Measurements from ENCODE around the gene FBXO42. TPM values are rescaled to one million over a fixed set of nuclear protein-coding genes. Genes with fewer than 3 reads are reported as not detected.

Gene FBXO42
- total RNA-seq, 1 donor from 2014 or later, result 18.8 TPM

DNA sequence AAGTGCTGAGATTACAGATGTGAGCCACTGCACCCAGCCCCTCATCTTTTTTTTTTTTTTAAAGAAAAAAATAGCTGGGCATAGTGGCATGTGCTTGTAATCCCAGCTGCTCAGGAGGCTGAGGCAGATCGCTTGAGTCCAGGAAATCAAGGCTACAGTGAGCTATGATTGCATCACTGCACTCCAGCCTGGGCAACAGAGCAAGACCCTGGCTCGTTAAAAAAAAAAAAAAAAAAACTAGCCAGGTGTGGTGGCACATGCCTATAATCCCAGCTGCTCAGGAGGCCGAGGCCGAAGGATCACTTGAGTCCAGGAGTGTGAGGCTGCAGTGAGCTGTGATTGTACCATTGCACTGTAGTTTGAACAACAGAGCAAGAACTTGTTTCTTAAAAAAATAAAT is 28.6 kb upstream of the FBXO42 start:
- H3F3A ChIP-seq (ENCODE audit: low read depth), result no peaks in the 10 kb centered on the region
- H3K27ac ChIP-seq, result no peak overlapping the region
- no peaks in the 10 kb centered on the region for H3K9me3 ChIP-seq (ENCODE audit: low read depth)
- H3K9me3 Mint-ChIP-seq, result peaks cover 2% of the 10 kb centered on the region
- no peaks in the 10 kb centered on the region for H3K27me3 Mint-ChIP-seq (ENCODE audit: insufficient read depth, low read depth)
- H3K4me3 ChIP-seq, result no peak overlapping the region
- no peaks in the 10 kb centered on the region for H3K27me3 ChIP-seq
- no peak overlapping the region for H2AFZ ChIP-seq (replicated peaks)
- no peak overlapping the region for H3K9ac ChIP-seq
- no peak for TF ChIP-seq EZH2phosphoT487 (IDR thresholded peaks at IDR 0.05)
- no peak for TF ChIP-seq EZH2 (IDR thresholded peaks at IDR 0.05)
- TF ChIP-seq, protein P1, sequence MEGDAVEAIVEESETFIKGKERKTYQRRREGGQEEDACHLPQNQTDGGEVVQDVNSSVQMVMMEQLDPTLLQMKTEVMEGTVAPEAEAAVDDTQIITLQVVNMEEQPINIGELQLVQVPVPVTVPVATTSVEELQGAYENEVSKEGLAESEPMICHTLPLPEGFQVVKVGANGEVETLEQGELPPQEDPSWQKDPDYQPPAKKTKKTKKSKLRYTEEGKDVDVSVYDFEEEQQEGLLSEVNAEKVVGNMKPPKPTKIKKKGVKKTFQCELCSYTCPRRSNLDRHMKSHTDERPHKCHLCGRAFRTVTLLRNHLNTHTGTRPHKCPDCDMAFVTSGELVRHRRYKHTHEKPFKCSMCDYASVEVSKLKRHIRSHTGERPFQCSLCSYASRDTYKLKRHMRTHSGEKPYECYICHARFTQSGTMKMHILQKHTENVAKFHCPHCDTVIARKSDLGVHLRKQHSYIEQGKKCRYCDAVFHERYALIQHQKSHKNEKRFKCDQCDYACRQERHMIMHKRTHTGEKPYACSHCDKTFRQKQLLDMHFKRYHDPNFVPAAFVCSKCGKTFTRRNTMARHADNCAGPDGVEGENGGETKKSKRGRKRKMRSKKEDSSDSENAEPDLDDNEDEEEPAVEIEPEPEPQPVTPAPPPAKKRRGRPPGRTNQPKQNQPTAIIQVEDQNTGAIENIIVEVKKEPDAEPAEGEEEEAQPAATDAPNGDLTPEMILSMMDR (IDR thresholded peaks at IDR 0.05), result no peak
- H4K20me1 ChIP-seq (ENCODE audit: low read depth), result peaks cover 97% of the 10 kb centered on the region
- peaks cover 7% of the 10 kb centered on the region for H3K4me1 Mint-ChIP-seq
- no peaks in the 10 kb centered on the region for H3K4me1 ChIP-seq
- H3K4me2 ChIP-seq, result no peak overlapping the region
- no peak overlapping the region for H3K27ac Mint-ChIP-seq
- H3K36me3 Mint-ChIP-seq, result peaks cover 13% of the 10 kb centered on the region
- DNase-seq (ENCODE audit: low spot score), result no peak
- H3K36me3 ChIP-seq, result no peaks in the 10 kb centered on the region
- H3K4me3 Mint-ChIP-seq, result no peak overlapping the region
- peaks cover 100% of the 10 kb centered on the region for H3K79me2 ChIP-seq (ENCODE audit: low read depth)

DNA sequence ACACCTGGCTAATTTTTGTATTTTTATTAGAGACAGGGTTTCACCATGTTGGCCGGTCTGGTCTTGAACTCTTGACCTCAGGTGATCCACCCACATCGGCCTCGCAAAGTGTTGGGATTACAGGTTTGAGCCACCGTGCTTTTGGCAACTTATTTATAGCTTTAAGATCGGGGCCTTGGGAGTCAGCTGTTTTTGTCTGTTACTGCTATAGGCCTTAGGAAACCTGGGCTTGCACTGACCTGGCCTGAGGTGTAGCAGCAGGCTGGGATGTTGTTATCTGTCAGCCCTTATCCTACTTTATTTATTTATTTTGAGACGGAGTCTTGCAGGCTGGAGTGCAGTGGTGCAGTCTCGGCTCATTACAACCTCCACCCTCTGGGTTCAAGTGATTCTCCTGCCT is 26.2 kb upstream of the FBXO42 start:
- Mint-ChIP-seq H3K9me3 (peaks cover 2% of the 10 kb centered on the region), H3K36me3 (peaks cover 17% of the 10 kb centered on the region), H3K4me3 (no peak overlapping the region), H3K27ac (no peak overlapping the region), H3K4me1 (peaks cover 24% of the 10 kb centered on the region), H3K27me3 (ENCODE audit: insufficient read depth, low read depth) (no peaks in the 10 kb centered on the region)
- Histone ChIP-seq H3K4me1 (peaks cover 9% of the 10 kb centered on the region), H3K9me3 (ENCODE audit: low read depth) (no peaks in the 10 kb centered on the region), H3K27me3 (no peaks in the 10 kb centered on the region), H3K79me2 (ENCODE audit: low read depth) (peaks cover 100% of the 10 kb centered on the region), H2AFZ (replicated peaks) (no peak overlapping the region), H4K20me1 (ENCODE audit: low read depth) (peaks cover 97% of the 10 kb centered on the region), H3K4me2 (no peak overlapping the region), H3K36me3 (no peaks in the 10 kb centered on the region), H3K9ac (no peak overlapping the region), H3K27ac (no peak overlapping the region), H3F3A (ENCODE audit: low read depth) (peaks cover 10% of the 10 kb centered on the region), H3K4me3 (no peak overlapping the region)
- no peak for DNase-seq (ENCODE audit: low spot score)
- no peak for TF ChIP-seq EZH2 (IDR thresholded peaks at IDR 0.05)

DNA sequence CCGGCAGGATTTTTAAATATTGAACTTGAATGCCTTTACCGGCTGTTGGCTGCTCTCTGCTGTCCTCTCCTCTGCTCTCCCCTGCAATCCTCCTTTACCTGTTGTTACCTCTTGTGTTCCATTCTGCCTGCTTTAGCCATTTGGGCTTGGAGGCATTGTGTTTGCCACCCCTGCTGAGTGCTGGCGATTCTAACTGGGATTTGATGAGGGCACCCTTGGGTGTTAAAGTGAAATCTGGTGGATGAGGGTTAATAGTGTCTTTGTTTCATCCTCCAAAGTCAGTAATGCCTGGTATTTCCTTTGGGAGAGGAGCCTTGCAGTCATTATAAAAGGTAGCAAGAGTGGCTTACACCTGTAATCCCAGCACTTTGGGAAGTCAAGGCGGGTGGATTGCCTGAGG is 24.7 kb upstream of the FBXO42 start:
- H3F3A ChIP-seq (ENCODE audit: low read depth), result peaks cover 10% of the 10 kb centered on the region
- no peak overlapping the region for H3K4me2 ChIP-seq
- peaks cover 31% of the 10 kb centered on the region for H3K4me1 Mint-ChIP-seq
- H3K27ac ChIP-seq, result no peak overlapping the region
- no peak for DNase-seq (ENCODE audit: low spot score)
- peaks cover 99% of the 10 kb centered on the region for H4K20me1 ChIP-seq (ENCODE audit: low read depth)
- H3K36me3 ChIP-seq, result no peaks in the 10 kb centered on the region
- no peak overlapping the region for H3K9ac ChIP-seq
- H3K79me2 ChIP-seq (ENCODE audit: low read depth), result peaks cover 100% of the 10 kb centered on the region
- H3K36me3 Mint-ChIP-seq, result peaks cover 21% of the 10 kb centered on the region
- no peak overlapping the region for H3K4me3 ChIP-seq
- H3K4me3 Mint-ChIP-seq, result no peak overlapping the region
- no peaks in the 10 kb centered on the region for H3K27me3 Mint-ChIP-seq (ENCODE audit: insufficient read depth, low read depth)
- no peaks in the 10 kb centered on the region for H3K9me3 ChIP-seq (ENCODE audit: low read depth)
- H3K4me1 ChIP-seq, result peaks cover 9% of the 10 kb centered on the region
- peaks cover 2% of the 10 kb centered on the region for H3K9me3 Mint-ChIP-seq
- H3K27ac Mint-ChIP-seq, result no peak overlapping the region
- H3K27me3 ChIP-seq, result no peaks in the 10 kb centered on the region
- TF ChIP-seq EZH2phosphoT487 (IDR thresholded peaks at IDR 0.05) (no peak), EZH2 (IDR thresholded peaks at IDR 0.05) (no peak)
- TF ChIP-seq, protein P1 (IDR thresholded peaks at IDR 0.05), result no peak
- H2AFZ ChIP-seq (replicated peaks), result no peak overlapping the region

DNA sequence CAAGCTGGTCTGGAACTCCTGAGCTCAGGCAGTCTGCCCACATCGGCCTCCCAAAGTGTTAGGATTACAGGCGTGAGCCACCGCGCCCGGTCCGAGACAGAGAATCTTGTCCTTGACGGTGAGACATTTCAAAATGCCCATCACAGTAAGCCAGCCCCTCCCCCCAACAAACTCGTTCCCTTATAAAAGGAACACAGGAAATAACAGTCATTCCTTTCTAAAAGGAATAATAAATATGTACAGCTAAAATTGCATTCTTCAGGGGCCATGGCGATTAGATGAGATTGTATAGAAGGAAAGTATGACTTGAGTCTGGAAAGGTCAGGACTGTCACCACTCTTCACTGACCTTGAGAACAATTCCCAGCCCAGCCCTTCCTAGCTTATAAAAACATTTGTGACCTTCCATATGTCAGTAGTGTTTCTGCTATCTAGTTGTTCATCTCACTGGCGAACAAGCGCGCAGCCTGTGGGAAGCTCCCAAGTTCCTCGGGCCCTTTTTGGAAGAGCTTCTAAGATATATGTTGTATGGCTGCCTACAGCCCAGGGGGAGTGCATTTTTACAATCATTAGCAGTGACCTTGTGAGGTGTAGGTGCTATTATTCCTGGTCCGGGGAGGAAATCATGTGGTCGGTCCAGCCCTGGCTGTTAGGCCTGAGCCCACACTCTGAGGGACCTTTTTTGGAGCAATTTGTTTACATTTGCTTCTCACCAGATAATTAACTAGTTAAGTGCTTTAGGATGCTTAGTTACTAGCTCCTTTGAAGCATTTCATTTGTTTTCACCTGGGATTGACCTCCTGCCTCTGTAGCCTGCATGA is 23.5 kb upstream of the FBXO42 start:
- Mint-ChIP-seq H3K36me3 (peaks cover 18% of the 10 kb centered on the region), H3K27ac (peak overlapping the region; percentile 64), H3K4me1 (peaks cover 37% of the 10 kb centered on the region), H3K9me3 (no peaks in the 10 kb centered on the region), H3K4me3 (no peak overlapping the region), H3K27me3 (ENCODE audit: insufficient read depth, low read depth) (no peaks in the 10 kb centered on the region)
- peaks cover 96% of the 10 kb centered on the region for H4K20me1 ChIP-seq (ENCODE audit: low read depth)
- H3K4me3 ChIP-seq, result no peak overlapping the region
- H3K4me2 ChIP-seq, result no peak overlapping the region
- peaks cover 9% of the 10 kb centered on the region for H3K4me1 ChIP-seq
- H3K9me3 ChIP-seq (ENCODE audit: low read depth), result no peaks in the 10 kb centered on the region
- H3F3A ChIP-seq (ENCODE audit: low read depth), result peaks cover 10% of the 10 kb centered on the region
- H3K79me2 ChIP-seq (ENCODE audit: low read depth), result peaks cover 100% of the 10 kb centered on the region
- no peaks in the 10 kb centered on the region for H3K36me3 ChIP-seq
- H3K27me3 ChIP-seq, result no peaks in the 10 kb centered on the region
- TF ChIP-seq EZH2phosphoT487 (IDR thresholded peaks at IDR 0.05) (no peak), EZH2 (IDR thresholded peaks at IDR 0.05) (no peak)
- TF ChIP-seq, protein P1 (IDR thresholded peaks at IDR 0.05), result no peak
- no peak overlapping the region for H2AFZ ChIP-seq (replicated peaks)
- no peak overlapping the region for H3K27ac ChIP-seq
- no peak overlapping the region for H3K9ac ChIP-seq
- no peak for DNase-seq (ENCODE audit: low spot score)
